Measurements from ENCODE around the gene DNAI1. TPM values are rescaled to one million over a fixed set of nuclear protein-coding genes. Genes with fewer than 3 reads are reported as not detected.

The DNAI1 gene
- total and polyA plus RNA-seq, 2 of the 13 experiments (the other 11 are each of a cell fraction or from before 2014, with no cell fraction given), result not detected

GRCh38 chr9:34563262-34563661 is 104.7 kb downstream of the DNAI1 start:
- no peak for FAIRE-seq
- intact Hi-C loops (cut with micrococcal nuclease; ENCODE audit: unreplicated experiment), result no loop called here
- BruUV-seq (replicated peaks), result no TSS peak

GRCh38 chr9:34564617-34565016 is 106.0 kb downstream of the DNAI1 start:
- 34% methylated on average over 9 of the region's 16 CpGs for WGBS (ENCODE audit: low lambda C conversion rate)
- DNase-seq (ENCODE audit: low spot score) (no peak), FAIRE-seq (no peak), ATAC-seq (no peak)
- Histone ChIP-seq H3K4me1 (ENCODE audit: insufficient read depth, low read length) (peaks cover 12% of the 10 kb centered on the region), H3K4me3 (replicated peaks in 1 of 3; ENCODE audit: insufficient read depth in 1 of 3, low read depth in 2 of 3, low read length in 3 of 3) (no peak overlapping the region), H3K9me3 (ENCODE audit: low read length) (no peaks in the 10 kb centered on the region), H3K27ac (ENCODE audit: extremely low read length, insufficient read depth, low read length) (no peak overlapping the region), H3K27me3 (ENCODE audit: control insufficient read depth in 1 of 2, insufficient read depth in 2 of 2, low read length in 2 of 2) (peaks cover 5 to 64% of the 10 kb centered on the region in 2 experiments; a peak in 4 of 5 replicates), H4K20me1 (ENCODE audit: insufficient read depth, low read length) (no peaks in the 10 kb centered on the region), H3K36me3 (replicated peaks in 1 of 2; ENCODE audit: control insufficient read depth in 1 of 2, insufficient read depth in 2 of 2, low read length in 2 of 2) (no peaks in the 10 kb centered on the region), H2AFZ (ENCODE audit: low read length) (no peak overlapping the region), H3K9ac (ENCODE audit: insufficient read depth, low read depth, low read length) (no peak overlapping the region), H3K79me2 (ENCODE audit: insufficient read depth, low read length) (no peaks in the 10 kb centered on the region), H3K4me2 (ENCODE audit: low read depth, low read length) (no peak overlapping the region)
- TF ChIP-seq CREB1 (IDR thresholded peaks at IDR 0.05), result peak; percentile 63
- TF ChIP-seq CREB1 (CRISPR knock-in tag; IDR thresholded peaks at IDR 0.05), result no peak
- no peak for TF ChIP-seq ZNF256 (CRISPR knock-in tag; conservative IDR thresholded peaks at IDR 0.05)
- in situ Hi-C loops (cut with HindIII; ENCODE audit: extremely low pct_ligation_motif_present, low pct_unique_long_range_greater_than_20kb) (no loop called here), intact Hi-C loops (cut with micrococcal nuclease; ENCODE audit: unreplicated experiment) (no loop called here)
- POLR2A ChIA-PET, result no interaction called here
- CTCF ChIA-PET (ENCODE audit: low intra/inter-chr PET ratio, low total read pairs), result no interaction called here
- no TSS peak for BruUV-seq (replicated peaks)

More at GRCh38 chr9:34563262-34563661, 104.7 kb downstream of the DNAI1 start:
- no peaks in the 10 kb centered on the region for H3K36me3 ChIP-seq (replicated peaks in 1 of 2; ENCODE audit: control insufficient read depth in 1 of 2, insufficient read depth in 2 of 2, low read length in 2 of 2)
- WGBS (ENCODE audit: low lambda C conversion rate), result 26% methylated on average over 5 of the region's 5 CpGs
- no peaks in the 10 kb centered on the region for H3K79me2 ChIP-seq (ENCODE audit: insufficient read depth, low read length)
- H3K4me1 ChIP-seq (ENCODE audit: insufficient read depth, low read length), result peaks cover 20% of the 10 kb centered on the region
- DNase-seq (ENCODE audit: low spot score) (no peak), ATAC-seq (no peak)
- no peak overlapping the region for H3K4me2 ChIP-seq (ENCODE audit: low read depth, low read length)
- H3K27ac ChIP-seq (ENCODE audit: extremely low read length, insufficient read depth, low read length), result no peak overlapping the region
- H2AFZ ChIP-seq (ENCODE audit: low read length), result no peak overlapping the region
- POLR2A ChIA-PET, result interaction anchor here (1.1 kb wide), 1 partner anchor 61 kb away, joined by 3 read pairs; no protein-coding TSS in a partner anchor
- H3K9ac ChIP-seq (ENCODE audit: insufficient read depth, low read depth, low read length), result no peak overlapping the region
- H3K9me3 ChIP-seq (ENCODE audit: low read length), result no peaks in the 10 kb centered on the region
- CTCF ChIA-PET (ENCODE audit: low intra/inter-chr PET ratio, low total read pairs), result no interaction called here
- no peak overlapping the region for H3K4me3 ChIP-seq (replicated peaks in 1 of 3; ENCODE audit: insufficient read depth in 1 of 3, low read depth in 2 of 3, low read length in 3 of 3)
- H3K27me3 ChIP-seq (ENCODE audit: control insufficient read depth in 1 of 2, insufficient read depth in 2 of 2, low read length in 2 of 2), result peaks cover 3 to 63% of the 10 kb centered on the region in 2 experiments; a peak in 3 of 5 replicates
- in situ Hi-C loops (cut with HindIII; ENCODE audit: extremely low pct_ligation_motif_present, low pct_unique_long_range_greater_than_20kb), result no loop called here
- TF ChIP-seq ZFY (CRISPR knock-in tag; IDR thresholded peaks at IDR 0.05) (no peak), PRPF4 (IDR thresholded peaks at IDR 0.05; ENCODE audit: low read depth, low read length, poor library complexity, severe bottlenecking) (no peak), ZNF3 (CRISPR knock-in tag; IDR thresholded peaks at IDR 0.05) (no peak), ZFP36L1 (CRISPR knock-in tag; IDR thresholded peaks at IDR 0.05) (no peak), MAZ (IDR thresholded peaks at IDR 0.05; ENCODE audit: borderline replicate concordance, low read depth, low read length) (no peak), MAZ (CRISPR knock-in tag; IDR thresholded peaks at IDR 0.05; ENCODE audit: low read depth) (no peak), SRF (IDR thresholded peaks at IDR 0.05; ENCODE audit: low read depth, low read length) (no peak), PTBP1 (IDR thresholded peaks at IDR 0.05; ENCODE audit: low read depth, low read length, poor library complexity, severe bottlenecking) (no peak)
- TF ChIP-seq, protein P1, sequence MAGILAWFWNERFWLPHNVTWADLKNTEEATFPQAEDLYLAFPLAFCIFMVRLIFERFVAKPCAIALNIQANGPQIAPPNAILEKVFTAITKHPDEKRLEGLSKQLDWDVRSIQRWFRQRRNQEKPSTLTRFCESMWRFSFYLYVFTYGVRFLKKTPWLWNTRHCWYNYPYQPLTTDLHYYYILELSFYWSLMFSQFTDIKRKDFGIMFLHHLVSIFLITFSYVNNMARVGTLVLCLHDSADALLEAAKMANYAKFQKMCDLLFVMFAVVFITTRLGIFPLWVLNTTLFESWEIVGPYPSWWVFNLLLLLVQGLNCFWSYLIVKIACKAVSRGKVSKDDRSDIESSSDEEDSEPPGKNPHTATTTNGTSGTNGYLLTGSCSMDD (CRISPR knock-in tag; IDR thresholded peaks at IDR 0.05), result no peak
- TF ChIP-seq, protein P2, sequence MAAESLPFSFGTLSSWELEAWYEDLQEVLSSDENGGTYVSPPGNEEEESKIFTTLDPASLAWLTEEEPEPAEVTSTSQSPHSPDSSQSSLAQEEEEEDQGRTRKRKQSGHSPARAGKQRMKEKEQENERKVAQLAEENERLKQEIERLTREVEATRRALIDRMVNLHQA (CRISPR knock-in tag; IDR thresholded peaks at IDR 0.05), result no peak
- H4K20me1 ChIP-seq (ENCODE audit: insufficient read depth, low read length), result no peaks in the 10 kb centered on the region; the same call in 1 of the 2 replicates

Measured in HepG2 (cell line).